Retinal pigment epithelial cell (primary cell): ENCODE data around the gene PCSK6.

ENCODE experiments used
- DNase-seq: peaks from one replicate; pipeline ENCODE4 v3.0.0-alpha.2; 2010; ENCODE audit warnings: low read depth
- H3K4me3 ChIP-seq: 2 replicates; pipeline ENCODE4 v1.5.1; 2011; ENCODE audit warnings: mild to moderate bottlenecking, low read length, control low read depth, moderate library complexity
- CTCF ChIP-seq: conservative IDR thresholded peaks from 2 replicates; pipeline ENCODE4 v1.5.1; 2011; ENCODE audit warnings: low read depth, low read length, control low read depth, inconsistent platforms

Gene PCSK6

DNA sequence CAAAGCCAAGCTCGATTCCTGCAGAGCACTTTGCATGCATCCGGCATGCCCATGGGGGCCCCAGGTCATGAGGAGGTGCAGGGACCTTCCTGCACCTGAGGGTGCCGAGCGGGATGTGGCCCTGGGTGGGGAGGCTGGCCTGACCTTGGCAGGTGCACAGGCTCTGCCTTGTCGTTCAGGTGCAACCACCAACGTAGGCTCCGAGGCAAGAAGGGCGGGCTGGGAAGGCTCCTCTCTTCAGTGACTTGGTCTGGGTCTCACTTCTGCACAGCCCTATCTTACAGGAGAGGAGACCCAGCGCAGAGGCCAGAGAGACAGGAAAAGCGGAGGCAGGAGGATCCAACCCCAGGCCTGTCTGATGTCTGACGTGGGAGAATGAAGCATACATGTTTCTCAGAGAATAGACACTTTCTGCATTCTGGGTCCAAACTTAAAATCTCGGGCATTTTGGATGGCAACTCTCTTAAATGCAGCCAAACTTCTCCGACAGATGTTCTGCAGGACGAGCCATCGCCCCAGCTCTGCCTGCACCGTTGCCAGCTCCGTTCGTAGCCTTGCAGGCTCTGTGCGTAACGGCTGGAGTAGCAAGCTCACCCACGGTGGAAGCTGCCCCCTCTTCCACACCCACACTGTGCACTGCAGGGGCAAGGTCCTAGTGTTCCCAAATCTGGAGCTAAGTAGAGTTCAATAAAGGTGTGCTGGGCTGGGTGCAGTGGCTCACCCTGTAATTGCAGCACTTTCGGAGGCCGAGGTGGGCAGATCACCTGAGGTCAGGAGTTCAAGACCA lies 133.6 kb downstream of the PCSK6 start:
- TF ChIP-seq CTCF: no peak
- H3K4me3 ChIP-seq: no peak overlapping the region
- no peak for DNase-seq

- TF ChIP-seq CTCF: no peak
- DNase-seq: no peak
- no peak overlapping the region for H3K4me3 ChIP-seq
Observed at GRCh38 chr15:101354891-101355623, 134.4 kb downstream of the PCSK6 start.

GRCh38 chr15:101353240-101353639 lies 136.3 kb downstream of the PCSK6 start:
- TF ChIP-seq CTCF: no peak
- no peak for DNase-seq
- no peak overlapping the region for H3K4me3 ChIP-seq

DNA sequence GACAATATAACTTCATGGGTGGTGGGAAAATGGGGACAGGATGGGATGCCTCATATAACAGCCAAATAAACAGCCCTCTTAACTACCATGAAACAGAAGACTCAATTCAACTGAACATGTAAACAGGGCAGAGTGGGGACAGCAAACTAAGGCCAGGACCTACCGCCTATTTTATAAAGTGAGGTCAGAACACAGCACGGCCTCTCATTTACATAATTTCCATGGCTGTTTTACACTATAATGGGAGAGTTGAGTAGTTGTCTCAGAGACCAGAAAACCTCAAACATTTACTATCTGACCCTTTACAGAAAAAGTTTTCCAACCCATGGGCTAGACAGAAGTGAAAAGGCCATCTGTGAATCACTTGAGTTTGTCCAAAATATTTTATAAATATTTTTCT lies 137.8 kb downstream of the PCSK6 start:
- no peak for DNase-seq
- no peak for TF ChIP-seq CTCF
- H3K4me3 ChIP-seq: no peak overlapping the region

DNA sequence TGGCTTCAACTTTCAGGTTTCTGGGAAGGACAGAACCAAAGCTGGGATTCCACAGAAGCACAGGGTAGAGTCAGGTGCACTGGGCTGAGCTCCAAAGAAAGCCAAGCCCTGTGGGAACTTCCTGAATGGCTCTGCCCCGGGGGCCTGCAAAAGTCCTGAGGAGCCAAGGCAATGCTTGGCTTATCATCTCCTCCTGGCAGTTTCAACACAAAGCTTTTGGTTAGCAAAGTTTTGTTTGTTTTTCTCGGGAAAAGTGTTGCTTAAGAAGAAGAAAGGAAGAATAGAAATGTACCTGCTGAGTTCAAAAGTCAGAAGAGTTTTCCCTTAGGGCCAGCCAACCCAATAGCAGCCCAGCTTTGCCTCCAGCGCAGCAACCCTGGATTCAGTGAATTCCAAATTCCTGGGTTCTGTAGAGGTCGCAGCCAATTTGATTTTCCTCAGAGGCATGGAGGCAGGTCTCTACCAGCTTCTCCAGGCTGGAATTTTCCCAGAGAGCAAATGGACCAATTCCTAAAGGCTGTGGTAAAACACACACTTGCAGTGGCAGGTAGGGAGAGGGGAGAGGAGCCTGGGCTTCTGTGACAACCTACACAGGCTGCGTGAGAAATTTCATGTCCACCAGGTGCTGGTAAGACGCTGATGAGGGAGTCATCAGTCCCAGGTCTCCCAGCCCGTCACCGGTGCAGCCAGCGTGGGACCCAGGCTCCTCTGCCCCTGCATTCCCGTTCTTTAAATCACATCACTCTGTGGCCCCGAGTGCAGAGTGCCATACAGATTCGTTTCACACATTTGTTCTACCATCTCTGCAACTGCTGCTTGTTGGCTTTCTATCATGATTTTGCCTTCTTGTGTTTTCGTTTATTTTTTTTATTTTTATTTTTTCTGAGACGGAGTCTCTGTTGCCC lies 140.2 kb downstream of the PCSK6 start:
- TF ChIP-seq CTCF: no peak
- H3K4me3 ChIP-seq: no peak overlapping the region
- peak; percentile 62 for DNase-seq

DNA sequence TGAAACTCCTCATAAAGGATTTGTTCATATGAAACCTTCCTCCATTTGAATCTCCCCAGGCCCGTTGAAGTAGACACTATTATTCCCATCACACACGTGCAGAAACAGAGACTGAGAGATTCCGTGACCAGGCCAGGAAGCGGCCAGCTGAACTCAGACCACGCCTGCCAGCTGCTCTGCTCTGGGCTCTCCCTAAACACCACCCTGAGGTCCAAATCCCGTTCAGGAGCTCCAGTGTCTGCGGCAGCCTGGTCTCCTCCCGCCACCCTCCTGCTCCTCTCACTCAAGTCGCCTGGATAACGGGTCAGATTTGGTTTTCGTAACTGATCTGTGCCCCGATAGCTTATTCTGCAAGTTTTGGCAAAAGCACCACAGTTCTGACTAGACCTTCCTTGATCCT lies 140.9 kb downstream of the PCSK6 start:
- DNase-seq: no peak
- no peak overlapping the region for H3K4me3 ChIP-seq
- no peak for TF ChIP-seq CTCF
